PFSK-1 (cell line): ENCODE results near the gene RPTOR.

Experiments used
- FOXP2 ChIP-seq: optimal IDR thresholded peaks from 2 replicates; pipeline ENCODE3; 2011; ENCODE audit warnings: borderline replicate concordance, control low read depth, inconsistent platforms; ENCODE audit not compliant: insufficient read depth; ENCODE audit errors: extremely low read length, extremely low read depth
- POLR2AphosphoS5 ChIP-seq: IDR thresholded peaks from 2 replicates; pipeline ENCODE4 v1.6.1; 2012; ENCODE audit warnings: low read depth, mild to moderate bottlenecking, control low read depth, low read length, moderate library complexity
- REST ChIP-seq, 2 experiments: IDR thresholded peaks; 2 replicates each; pipeline versions ENCODE4 v1.6.1 to v1.8.0; 2011 to 2012; ENCODE audit warnings: low read depth in 2 of 2, low read length in 2 of 2, control low read depth in 1 of 2, inconsistent platforms in 1 of 2, mild to moderate bottlenecking in 1 of 2, moderate library complexity in 1 of 2; ENCODE audit not compliant: insufficient read depth in 1 of 2
- SIN3A ChIP-seq: IDR thresholded peaks from 2 replicates; pipeline ENCODE4 v1.6.1; 2012; ENCODE audit warnings: mild to moderate bottlenecking, low read length, moderate library complexity, borderline replicate concordance; ENCODE audit not compliant: insufficient read depth
- TAF1 ChIP-seq: IDR thresholded peaks from 2 replicates; pipeline ENCODE4 v1.6.1; 2012; ENCODE audit warnings: low read length, control low read depth, borderline replicate concordance; ENCODE audit not compliant: insufficient read depth

RPTOR gene

DNA sequence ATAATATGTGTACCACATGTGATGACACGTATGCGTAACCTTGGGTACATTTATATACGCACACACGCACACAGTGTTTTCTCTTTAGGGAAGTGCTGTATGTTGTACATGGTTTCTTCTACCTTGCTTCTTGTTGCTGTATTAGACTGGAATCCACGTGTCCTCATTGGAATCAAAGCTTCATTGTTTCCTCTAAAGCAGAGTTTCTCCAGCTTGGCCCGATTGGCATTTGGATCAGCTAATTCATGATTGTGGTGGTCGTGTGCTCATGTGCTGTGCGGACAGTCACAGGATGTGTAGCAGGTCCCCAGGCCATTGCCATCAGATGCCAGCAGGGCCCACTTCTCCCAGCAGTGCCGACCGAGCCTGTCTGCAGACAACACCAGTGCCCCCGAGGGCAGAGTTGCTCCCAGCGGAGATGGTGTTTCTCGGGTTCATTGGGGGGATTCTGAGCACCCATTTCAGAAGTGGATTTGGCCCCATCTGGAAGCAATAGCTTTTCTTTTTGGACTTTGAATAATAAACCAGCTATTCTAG lies 148.4 kb downstream of the RPTOR start:
- TF ChIP-seq TAF1, result no peak
- no peak for TF ChIP-seq SIN3A
- no peak for TF ChIP-seq FOXP2
- no peak for TF ChIP-seq POLR2AphosphoS5
- no peak for TF ChIP-seq REST (IDR thresholded peaks at IDR 0.05; ENCODE audit: insufficient read depth in 1 of 2, low read depth in 2 of 2, low read length in 2 of 2)

GRCh38 chr17:80693511-80693910 lies 148.9 kb downstream of the RPTOR start:
- no peak for TF ChIP-seq POLR2AphosphoS5
- no peak for TF ChIP-seq FOXP2
- no peak for TF ChIP-seq TAF1
- TF ChIP-seq SIN3A, result no peak
- TF ChIP-seq REST (IDR thresholded peaks at IDR 0.05; ENCODE audit: insufficient read depth in 1 of 2, low read depth in 2 of 2, low read length in 2 of 2), result no peak

- TF ChIP-seq FOXP2, result no peak
- TF ChIP-seq POLR2AphosphoS5, result no peak
- TF ChIP-seq REST (IDR thresholded peaks at IDR 0.05; ENCODE audit: insufficient read depth in 1 of 2, low read depth in 2 of 2, low read length in 2 of 2), result no peak
- no peak for TF ChIP-seq TAF1
- TF ChIP-seq SIN3A, result no peak
These were observed 149.7 kb downstream of the RPTOR start for GRCh38 chr17:80694085-80694991.

DNA sequence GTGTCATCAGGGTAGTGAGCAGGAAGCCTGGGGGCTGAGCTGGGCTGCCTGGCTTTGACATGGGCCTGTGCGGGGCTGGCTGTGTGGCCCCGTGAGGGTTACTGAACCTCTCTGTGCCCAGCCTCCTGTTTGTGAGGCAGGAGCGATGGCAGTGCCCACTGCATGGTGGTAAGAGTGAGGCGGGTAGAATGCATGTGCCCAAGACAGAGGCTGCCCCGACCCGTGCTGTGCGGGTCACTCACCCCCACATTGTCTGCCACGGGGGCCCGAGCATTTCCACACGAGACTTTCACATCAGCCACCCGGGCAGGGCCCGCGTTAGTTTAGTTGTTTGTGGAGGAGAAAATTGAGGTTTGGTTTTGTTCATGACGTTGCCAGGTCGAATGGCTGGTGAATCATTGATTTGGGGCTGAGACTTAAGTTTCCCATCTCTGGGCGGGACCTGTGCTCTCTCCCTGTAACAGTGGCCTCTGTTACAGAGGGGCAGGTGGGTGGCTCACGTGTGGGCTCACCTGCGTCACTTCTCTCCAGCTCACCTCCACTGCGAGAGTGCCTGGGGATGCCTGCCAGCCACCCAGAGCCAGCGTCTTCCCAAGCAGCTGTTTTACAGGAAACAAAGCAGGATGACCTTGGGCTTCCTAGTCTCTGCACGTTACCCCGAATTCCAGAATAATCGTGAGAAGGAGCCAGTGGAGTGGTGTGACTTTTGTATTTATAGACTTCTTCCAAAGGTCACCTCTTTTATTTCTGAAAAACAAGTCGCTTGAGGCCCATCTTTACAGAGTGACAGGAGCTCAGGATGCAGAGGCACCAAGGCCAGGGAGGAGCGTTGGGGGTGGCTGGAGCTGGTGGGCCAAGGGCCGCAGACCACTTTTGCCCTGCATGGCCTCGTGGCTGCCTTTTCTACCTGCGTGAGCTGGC lies 150.6 kb downstream of the RPTOR start:
- TF ChIP-seq REST (IDR thresholded peaks at IDR 0.05; ENCODE audit: insufficient read depth in 1 of 2, low read depth in 2 of 2, low read length in 2 of 2) (no peak), FOXP2 (no peak), TAF1 (no peak), SIN3A (no peak), POLR2AphosphoS5 (no peak)
